Parathyroid adenoma (tissue), 2 donors: ENCODE data around the gene TOMM22.

ENCODE experiments used
- H2AFZ ChIP-seq: fragments of 300-600 bp; sonication (generic); one replicate; pipeline ENCODE4 v1.7.0; 2017; ENCODE audit warnings: antibody characterized with exemption, mild to moderate bottlenecking
- H3K27ac ChIP-seq: fragments of 300-600 bp; sonication (generic); one replicate; pipeline ENCODE4 v1.7.0; 2017
- H3K27me3 ChIP-seq: fragments of 300-600 bp; sonication (generic); one replicate; pipeline ENCODE4 v1.7.0; 2017; ENCODE audit warnings: low read length; ENCODE audit not compliant: control insufficient read depth, insufficient read depth
- H3K36me3 ChIP-seq: fragments of 300-600 bp; sonication (generic); one replicate; pipeline ENCODE4 v1.7.0; 2017; ENCODE audit warnings: low read length; ENCODE audit not compliant: control insufficient read depth, insufficient read depth
- H3K4me1 ChIP-seq: fragments of 300-600 bp; sonication (generic); one replicate; pipeline ENCODE4 v1.7.0; 2017; ENCODE audit warnings: control low read depth
- H3K4me2 ChIP-seq: fragments of 300-600 bp; sonication (generic); one replicate; pipeline ENCODE4 v1.7.0; 2017; ENCODE audit warnings: low read length
- H3K4me3 ChIP-seq: fragments of 300-600 bp; sonication (generic); one replicate; pipeline ENCODE4 v1.7.0; 2017; ENCODE audit warnings: low read depth, low read length
- H3K79me2 ChIP-seq: fragments of 300-600 bp; sonication (generic); one replicate; pipeline ENCODE4 v1.7.0; 2017; ENCODE audit warnings: control low read depth
- H3K9ac ChIP-seq: fragments of 300-600 bp; sonication (generic); one replicate; pipeline ENCODE4 v1.7.0; 2017; ENCODE audit warnings: mild to moderate bottlenecking
- H3K9me3 ChIP-seq: fragments of 300-600 bp; sonication (generic); one replicate; pipeline ENCODE4 v1.7.0; 2017; ENCODE audit warnings: low read length; ENCODE audit not compliant: control insufficient read depth
- TF ChIP-seq, protein P1 (sequence below): fragments of 300-600 bp; sonication (generic); IDR thresholded peaks from one replicate; pipeline ENCODE4 v1.7.0; 2017; ENCODE audit warnings: antibody characterized with exemption, mild to moderate bottlenecking
- donor health status: primary hyperparathyroidism.

TOMM22 gene

DNA sequence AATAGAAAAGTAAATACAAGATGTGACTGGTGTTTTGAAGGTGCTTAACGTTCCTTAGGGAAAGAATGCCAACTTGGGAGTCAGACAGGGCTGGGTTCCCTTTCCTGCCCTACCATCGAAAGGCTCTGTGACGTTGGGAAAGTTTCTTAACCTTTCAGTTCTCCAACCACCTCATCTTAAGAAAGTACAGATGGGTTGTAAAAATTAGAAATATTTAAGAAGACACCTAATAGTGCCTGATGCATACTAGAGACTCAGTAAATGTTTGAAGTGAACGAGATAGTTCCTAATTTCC is 25.1 kb downstream of the TOMM22 start:
- Histone ChIP-seq H3K9ac (no peak overlapping the region), H2AFZ (peak overlapping the region; percentile 66), H3K36me3 (no peaks in the 10 kb centered on the region), H3K4me2 (peak overlapping the region; percentile 74), H3K9me3 (no peaks in the 10 kb centered on the region), H3K27ac (peak overlapping the region; percentile 79), H3K4me1 (peaks cover 5% of the 10 kb centered on the region), H3K27me3 (no peaks in the 10 kb centered on the region), H3K4me3 (peak overlapping the region; percentile 73), H3K79me2 (peaks cover 22% of the 10 kb centered on the region)
- TF ChIP-seq, protein P1, sequence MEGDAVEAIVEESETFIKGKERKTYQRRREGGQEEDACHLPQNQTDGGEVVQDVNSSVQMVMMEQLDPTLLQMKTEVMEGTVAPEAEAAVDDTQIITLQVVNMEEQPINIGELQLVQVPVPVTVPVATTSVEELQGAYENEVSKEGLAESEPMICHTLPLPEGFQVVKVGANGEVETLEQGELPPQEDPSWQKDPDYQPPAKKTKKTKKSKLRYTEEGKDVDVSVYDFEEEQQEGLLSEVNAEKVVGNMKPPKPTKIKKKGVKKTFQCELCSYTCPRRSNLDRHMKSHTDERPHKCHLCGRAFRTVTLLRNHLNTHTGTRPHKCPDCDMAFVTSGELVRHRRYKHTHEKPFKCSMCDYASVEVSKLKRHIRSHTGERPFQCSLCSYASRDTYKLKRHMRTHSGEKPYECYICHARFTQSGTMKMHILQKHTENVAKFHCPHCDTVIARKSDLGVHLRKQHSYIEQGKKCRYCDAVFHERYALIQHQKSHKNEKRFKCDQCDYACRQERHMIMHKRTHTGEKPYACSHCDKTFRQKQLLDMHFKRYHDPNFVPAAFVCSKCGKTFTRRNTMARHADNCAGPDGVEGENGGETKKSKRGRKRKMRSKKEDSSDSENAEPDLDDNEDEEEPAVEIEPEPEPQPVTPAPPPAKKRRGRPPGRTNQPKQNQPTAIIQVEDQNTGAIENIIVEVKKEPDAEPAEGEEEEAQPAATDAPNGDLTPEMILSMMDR = no peak

DNA sequence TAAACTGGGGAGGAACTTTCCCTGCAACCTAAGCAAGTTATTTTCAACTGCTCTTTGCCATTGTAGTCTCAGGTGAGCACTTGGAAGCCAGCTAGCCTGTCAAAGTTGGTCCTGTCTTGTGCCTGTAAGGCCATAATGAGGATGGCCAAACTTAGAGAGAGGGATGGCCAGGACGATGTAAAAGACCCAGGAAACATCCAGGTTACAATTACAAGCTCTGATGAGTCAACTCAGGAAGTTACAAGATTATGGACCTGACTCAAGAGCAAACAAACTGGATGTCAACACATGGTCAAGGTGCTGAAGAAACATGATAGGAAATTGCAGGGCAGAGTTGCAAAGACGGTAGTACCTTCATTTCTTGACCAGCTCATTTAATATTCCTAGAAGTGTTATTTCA is 25.6 kb downstream of the TOMM22 start:
- no peak overlapping the region for H3K9ac ChIP-seq
- H3K4me2 ChIP-seq = peak overlapping the region; percentile 74
- TF ChIP-seq, protein P1 = no peak
- no peaks in the 10 kb centered on the region for H3K36me3 ChIP-seq
- no peak overlapping the region for H2AFZ ChIP-seq
- peak overlapping the region; percentile 73 for H3K4me3 ChIP-seq
- H3K79me2 ChIP-seq = peaks cover 25% of the 10 kb centered on the region
- H3K9me3 ChIP-seq = no peaks in the 10 kb centered on the region
- H3K4me1 ChIP-seq = peaks cover 5% of the 10 kb centered on the region
- H3K27me3 ChIP-seq = no peaks in the 10 kb centered on the region
- H3K27ac ChIP-seq = no peak overlapping the region

DNA sequence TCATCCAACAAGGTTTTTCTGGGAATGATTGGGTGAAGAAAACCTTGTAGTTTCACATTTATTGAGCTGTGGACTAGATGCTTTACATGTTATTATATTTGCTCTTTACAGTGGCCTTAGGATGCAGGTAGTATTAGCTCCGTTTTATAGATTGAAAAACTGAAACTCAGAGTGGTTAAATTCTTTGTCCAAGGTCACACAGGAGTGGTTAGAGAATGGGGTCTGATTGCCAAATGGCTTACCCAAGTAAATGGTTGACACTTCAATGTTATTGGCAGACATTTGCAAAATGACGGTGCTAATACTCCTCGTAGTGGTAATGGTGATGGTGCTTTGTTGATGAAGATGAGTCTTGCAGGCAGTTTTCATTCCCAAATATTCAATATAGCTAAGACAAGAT is 26.2 kb downstream of the TOMM22 start:
- H3K36me3 ChIP-seq = no peaks in the 10 kb centered on the region
- no peaks in the 10 kb centered on the region for H3K27me3 ChIP-seq
- H3K9me3 ChIP-seq = no peaks in the 10 kb centered on the region
- H3K4me1 ChIP-seq = peaks cover 5% of the 10 kb centered on the region
- no peak overlapping the region for H3K27ac ChIP-seq
- H2AFZ ChIP-seq = no peak overlapping the region
- no peak overlapping the region for H3K4me3 ChIP-seq
- H3K79me2 ChIP-seq = peaks cover 25% of the 10 kb centered on the region
- H3K4me2 ChIP-seq = no peak overlapping the region
- no peak overlapping the region for H3K9ac ChIP-seq
- TF ChIP-seq, protein P1 = no peak

DNA sequence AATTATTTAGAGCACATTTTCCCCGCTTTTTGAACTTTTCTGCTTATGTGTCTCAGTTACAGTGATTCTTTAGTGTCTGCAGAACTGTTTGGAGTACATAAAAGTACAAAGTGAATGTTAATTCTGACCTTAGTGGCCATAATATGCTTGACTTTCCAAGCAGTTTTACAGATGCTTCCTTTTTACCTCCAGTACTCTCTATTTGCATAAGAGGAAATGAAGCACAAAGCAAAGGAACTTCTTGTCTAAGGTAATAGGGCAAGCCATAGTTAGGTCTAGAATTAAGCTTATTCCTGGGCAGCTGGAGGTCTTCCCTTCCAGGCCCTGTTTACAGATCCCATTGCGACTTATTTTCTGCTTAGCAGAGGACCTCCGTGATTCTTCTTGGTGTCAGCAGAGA is 27.5 kb downstream of the TOMM22 start:
- H2AFZ ChIP-seq = no peak overlapping the region
- no peak overlapping the region for H3K4me3 ChIP-seq
- H3K9ac ChIP-seq = no peak overlapping the region
- no peaks in the 10 kb centered on the region for H3K9me3 ChIP-seq
- H3K79me2 ChIP-seq = peaks cover 27% of the 10 kb centered on the region
- H3K36me3 ChIP-seq = no peaks in the 10 kb centered on the region
- no peak overlapping the region for H3K4me2 ChIP-seq
- H3K4me1 ChIP-seq = peaks cover 5% of the 10 kb centered on the region
- TF ChIP-seq, protein P1 = no peak
- no peak overlapping the region for H3K27ac ChIP-seq
- no peaks in the 10 kb centered on the region for H3K27me3 ChIP-seq

DNA sequence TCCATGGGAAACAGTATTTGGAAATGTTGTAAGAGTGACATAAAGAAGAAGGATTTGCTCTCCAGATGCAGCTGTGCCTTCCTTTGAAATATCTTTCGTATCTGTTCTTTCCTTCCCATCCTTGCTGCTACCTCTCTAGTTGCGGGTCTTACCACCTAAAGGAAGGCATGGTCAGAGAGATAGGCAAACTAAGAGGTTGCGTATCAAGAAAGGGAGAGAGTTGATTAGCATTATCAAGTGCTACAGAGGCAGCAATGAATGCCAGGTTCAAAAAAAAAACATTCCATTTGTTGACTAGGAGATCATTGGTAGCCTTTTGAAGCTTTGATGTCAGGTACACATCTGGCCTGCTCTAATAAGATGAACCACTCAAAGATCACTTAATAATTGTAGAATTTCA is 28.6 kb downstream of the TOMM22 start:
- Histone ChIP-seq H3K9me3 (no peaks in the 10 kb centered on the region), H3K27ac (no peak overlapping the region), H3K4me1 (peaks cover 2% of the 10 kb centered on the region), H3K36me3 (no peaks in the 10 kb centered on the region), H3K4me3 (no peak overlapping the region), H3K9ac (no peak overlapping the region), H3K4me2 (no peak overlapping the region), H3K27me3 (no peaks in the 10 kb centered on the region), H3K79me2 (peaks cover 27% of the 10 kb centered on the region), H2AFZ (no peak overlapping the region)
- TF ChIP-seq, protein P1 = no peak
